ENCODE results near the gene SUGCT. TPM values are rescaled to one million over a fixed set of nuclear protein-coding genes. Genes with fewer than 3 reads are reported as not detected.
A peak's percentile ranks its signal among the peaks of the same experiment; 100 is the strongest.

The SUGCT gene
- total RNA-seq, 1 experiment from 2014 or later, result 4.6 TPM

GRCh38 chr7:40305229-40305628 lies 170.4 kb downstream of the SUGCT start (continued):
- no peak for TF ChIP-seq ZNF281 (CRISPR knock-in tag; IDR thresholded peaks at IDR 0.05)
- TF ChIP-seq ZNF671 (CRISPR knock-in tag; IDR thresholded peaks at IDR 0.05), result no peak
- TF ChIP-seq KAT7 (CRISPR knock-in tag; IDR thresholded peaks at IDR 0.05; ENCODE audit: borderline replicate concordance), result no peak

- Mint-ChIP-seq H3K36me3 (no peaks in the 10 kb centered on the region), H3K27me3 (ENCODE audit: low read depth) (no peaks in the 10 kb centered on the region), H3K4me3 (no peak overlapping the region), H3K4me1 (peaks cover 7% of the 10 kb centered on the region), H3K9me3 (no peaks in the 10 kb centered on the region), H3K27ac (0 out of 2 replicates have a peak overlapping the region, but pooled peaks have one; percentile 24)
- CTCF ChIA-PET, result no interaction called here
- no peak for ATAC-seq
- POLR2A ChIA-PET, result no interaction called here
- no peak for DNase-seq (ENCODE audit: low spot score)
- TF ChIP-seq CDX4 (CRISPR knock-in tag; IDR thresholded peaks at IDR 0.05; ENCODE audit: borderline replicate concordance), result no peak
- TF ChIP-seq ZNF532 (CRISPR knock-in tag; IDR thresholded peaks at IDR 0.05; ENCODE audit: borderline replicate concordance), result no peak
- TF ChIP-seq ATF3 (CRISPR knock-in tag; conservative IDR thresholded peaks at IDR 0.05), result no peak
- TF ChIP-seq ARID4B (CRISPR knock-in tag; IDR thresholded peaks at IDR 0.05; ENCODE audit: borderline replicate concordance), result no peak
- no peak for TF ChIP-seq ZMAT4 (CRISPR knock-in tag; IDR thresholded peaks at IDR 0.05)
- TF ChIP-seq E2F4 (CRISPR knock-in tag; IDR thresholded peaks at IDR 0.05; ENCODE audit: borderline replicate concordance, low read depth), result no peak
- no peak for TF ChIP-seq FOXJ3 (CRISPR knock-in tag; IDR thresholded peaks at IDR 0.05; ENCODE audit: borderline replicate concordance)
- no peak for TF ChIP-seq NFATC4 (CRISPR knock-in tag; IDR thresholded peaks at IDR 0.05)
- no peak for TF ChIP-seq PRRX2 (CRISPR knock-in tag; IDR thresholded peaks at IDR 0.05)
- TF ChIP-seq OVOL2 (CRISPR knock-in tag; IDR thresholded peaks at IDR 0.05; ENCODE audit: borderline replicate concordance), result no peak
- no peak for TF ChIP-seq USF1 (CRISPR knock-in tag; IDR thresholded peaks at IDR 0.05)
- TF ChIP-seq MLX (CRISPR knock-in tag; IDR thresholded peaks at IDR 0.05), result no peak
- no peak for TF ChIP-seq FOXP4 (CRISPR knock-in tag; IDR thresholded peaks at IDR 0.05)
- no peak for TF ChIP-seq CREM (CRISPR knock-in tag; IDR thresholded peaks at IDR 0.05)
- no peak for TF ChIP-seq ZNF121 (CRISPR knock-in tag; IDR thresholded peaks at IDR 0.05)
Observed at GRCh38 chr7:40306025-40306424, 171.2 kb downstream of the SUGCT start.
